Osteoblast (primary cell): ENCODE results near the gene SPI1. TPM values are rescaled to one million over a fixed set of nuclear protein-coding genes. Genes with fewer than 3 reads are reported as not detected.

Experiments
- DNase-seq: peaks from one replicate; pipeline ENCODE4 v3.0.0; 2011; ENCODE audit warnings: low spot score, mixed read lengths; ENCODE audit not compliant: insufficient read length; ENCODE audit errors: missing footprints
- H2AFZ ChIP-seq: 2 replicates; pipeline ENCODE4 v1.6.0; 2011; ENCODE audit warnings: mild to moderate bottlenecking, low read length
- H3K27ac ChIP-seq: 2 replicates; pipeline ENCODE4 v1.5.1; 2011; ENCODE audit warnings: mild to moderate bottlenecking, low read depth, low read length, moderate library complexity
- H3K27me3 ChIP-seq: 2 replicates; pipeline ENCODE4 v1.6.0; 2012; ENCODE audit warnings: mild to moderate bottlenecking, control low read depth, inconsistent platforms, low read length, moderate library complexity; ENCODE audit not compliant: insufficient read depth
- H3K36me3 ChIP-seq: 2 replicates; pipeline ENCODE4 v1.5.1; 2011; ENCODE audit warnings: mild to moderate bottlenecking, low read length, control low read depth, moderate library complexity; ENCODE audit not compliant: insufficient read depth
- H3K4me1 ChIP-seq: 2 replicates; pipeline ENCODE4 v1.5.1; 2011; ENCODE audit warnings: mild to moderate bottlenecking, low read length, control low read depth, moderate library complexity; ENCODE audit not compliant: insufficient read depth
- H3K4me2 ChIP-seq: 2 replicates; pipeline ENCODE4 v1.6.0; 2011; ENCODE audit warnings: mild to moderate bottlenecking, low read length; ENCODE audit not compliant: insufficient read depth
- H3K4me3 ChIP-seq: fragments of 200-600 bp; sonication (generic); 3 replicates; pipeline ENCODE4 v1.5.1; 2012; ENCODE audit warnings: mild to moderate bottlenecking, low read length, inconsistent platforms; ENCODE audit not compliant: insufficient read depth
- H3K79me2 ChIP-seq: 2 replicates; pipeline ENCODE4 v1.6.0; 2012; ENCODE audit warnings: mild to moderate bottlenecking, low read length, control low read depth, inconsistent platforms; ENCODE audit not compliant: insufficient read depth
- H3K9me3 ChIP-seq: 2 replicates; pipeline ENCODE4 v1.5.1; 2011; ENCODE audit warnings: low read depth, low read length, control low read depth
- H4K20me1 ChIP-seq: 2 replicates; pipeline ENCODE4 v1.6.0; 2012; ENCODE audit warnings: mild to moderate bottlenecking, low read length, control low read depth; ENCODE audit not compliant: insufficient read depth
- total RNA-seq: library from RNA; depleted of rRNA; stranded (reverse); fragments of >200 nt; gene quantifications from 2 replicates; pipeline ENCODE4 v1.2.3, GENCODE V29; 2012
- TF ChIP-seq, protein P1 (sequence below): IDR thresholded peaks from 2 replicates; pipeline ENCODE4 v1.5.1; 2011; ENCODE audit warnings: mild to moderate bottlenecking, low read depth, low read length, moderate library complexity; ENCODE audit errors: extremely low read depth

Gene SPI1
- total RNA-seq, 1 donor, result not detected

DNA sequence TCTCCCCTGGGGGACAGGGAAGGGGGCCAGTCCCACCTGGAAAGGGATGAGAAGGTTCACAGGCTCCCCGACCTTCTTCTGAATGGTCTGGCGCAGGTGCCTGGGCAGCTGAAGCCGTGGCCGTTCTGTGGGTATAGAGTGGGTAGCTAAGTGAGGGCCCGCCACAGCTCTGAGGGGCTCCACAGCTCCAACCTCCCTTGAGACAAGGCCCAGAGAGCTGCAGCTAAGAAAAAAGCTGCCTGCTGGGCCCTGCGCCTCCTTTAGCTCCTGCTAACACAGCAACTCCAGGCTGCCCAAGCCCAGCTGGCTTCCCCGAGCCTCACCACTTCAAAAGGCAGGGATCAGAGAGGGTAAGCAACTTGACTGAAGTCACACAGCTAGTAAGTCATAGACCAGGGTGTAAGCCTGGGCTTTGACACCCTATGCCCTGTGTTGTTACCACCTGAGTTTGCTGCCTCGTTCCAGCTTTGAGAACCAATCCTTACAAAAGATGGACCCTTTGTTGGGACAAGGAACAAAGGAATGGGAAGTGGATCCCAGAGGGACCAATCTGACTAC, 44.4 kb downstream of the SPI1 start:
- peak; percentile 44 for DNase-seq
- TF ChIP-seq, protein P1, sequence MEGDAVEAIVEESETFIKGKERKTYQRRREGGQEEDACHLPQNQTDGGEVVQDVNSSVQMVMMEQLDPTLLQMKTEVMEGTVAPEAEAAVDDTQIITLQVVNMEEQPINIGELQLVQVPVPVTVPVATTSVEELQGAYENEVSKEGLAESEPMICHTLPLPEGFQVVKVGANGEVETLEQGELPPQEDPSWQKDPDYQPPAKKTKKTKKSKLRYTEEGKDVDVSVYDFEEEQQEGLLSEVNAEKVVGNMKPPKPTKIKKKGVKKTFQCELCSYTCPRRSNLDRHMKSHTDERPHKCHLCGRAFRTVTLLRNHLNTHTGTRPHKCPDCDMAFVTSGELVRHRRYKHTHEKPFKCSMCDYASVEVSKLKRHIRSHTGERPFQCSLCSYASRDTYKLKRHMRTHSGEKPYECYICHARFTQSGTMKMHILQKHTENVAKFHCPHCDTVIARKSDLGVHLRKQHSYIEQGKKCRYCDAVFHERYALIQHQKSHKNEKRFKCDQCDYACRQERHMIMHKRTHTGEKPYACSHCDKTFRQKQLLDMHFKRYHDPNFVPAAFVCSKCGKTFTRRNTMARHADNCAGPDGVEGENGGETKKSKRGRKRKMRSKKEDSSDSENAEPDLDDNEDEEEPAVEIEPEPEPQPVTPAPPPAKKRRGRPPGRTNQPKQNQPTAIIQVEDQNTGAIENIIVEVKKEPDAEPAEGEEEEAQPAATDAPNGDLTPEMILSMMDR, result no peak
- Histone ChIP-seq H2AFZ (no peak overlapping the region), H3K4me2 (no peak overlapping the region), H3K79me2 (no peaks in the 10 kb centered on the region), H3K4me1 (no peaks in the 10 kb centered on the region), H3K27me3 (no peaks in the 10 kb centered on the region), H3K4me3 (no peak overlapping the region), H3K9me3 (no peaks in the 10 kb centered on the region), H3K36me3 (peaks cover 2% of the 10 kb centered on the region), H3K27ac (no peak overlapping the region), H4K20me1 (no peaks in the 10 kb centered on the region)

DNA sequence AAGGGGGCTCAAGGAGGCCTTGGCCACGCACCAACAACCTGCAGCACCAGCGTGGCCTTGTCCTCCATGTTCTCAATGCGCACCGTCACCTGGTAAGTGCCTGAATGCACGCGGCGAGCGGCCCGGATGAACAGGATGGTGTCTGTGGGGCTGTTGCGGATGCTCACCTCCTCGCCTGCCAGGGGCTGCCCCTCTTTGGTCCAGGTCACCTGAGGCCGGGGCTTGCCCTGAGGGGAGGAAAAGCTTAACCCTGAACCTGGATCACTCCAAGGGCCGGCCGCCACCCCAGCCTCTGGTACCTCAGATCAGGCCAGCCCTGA, 44.9 kb downstream of the SPI1 start:
- H3K9me3 ChIP-seq, result no peaks in the 10 kb centered on the region
- no peak overlapping the region for H2AFZ ChIP-seq
- no peak overlapping the region for H3K27ac ChIP-seq
- H3K79me2 ChIP-seq, result no peaks in the 10 kb centered on the region
- no peaks in the 10 kb centered on the region for H3K4me1 ChIP-seq
- TF ChIP-seq, protein P1, result no peak
- DNase-seq, result no peak
- H3K27me3 ChIP-seq, result no peaks in the 10 kb centered on the region
- peaks cover 7% of the 10 kb centered on the region for H3K36me3 ChIP-seq
- H4K20me1 ChIP-seq, result no peaks in the 10 kb centered on the region
- no peak overlapping the region for H3K4me3 ChIP-seq
- H3K4me2 ChIP-seq, result no peak overlapping the region

DNA sequence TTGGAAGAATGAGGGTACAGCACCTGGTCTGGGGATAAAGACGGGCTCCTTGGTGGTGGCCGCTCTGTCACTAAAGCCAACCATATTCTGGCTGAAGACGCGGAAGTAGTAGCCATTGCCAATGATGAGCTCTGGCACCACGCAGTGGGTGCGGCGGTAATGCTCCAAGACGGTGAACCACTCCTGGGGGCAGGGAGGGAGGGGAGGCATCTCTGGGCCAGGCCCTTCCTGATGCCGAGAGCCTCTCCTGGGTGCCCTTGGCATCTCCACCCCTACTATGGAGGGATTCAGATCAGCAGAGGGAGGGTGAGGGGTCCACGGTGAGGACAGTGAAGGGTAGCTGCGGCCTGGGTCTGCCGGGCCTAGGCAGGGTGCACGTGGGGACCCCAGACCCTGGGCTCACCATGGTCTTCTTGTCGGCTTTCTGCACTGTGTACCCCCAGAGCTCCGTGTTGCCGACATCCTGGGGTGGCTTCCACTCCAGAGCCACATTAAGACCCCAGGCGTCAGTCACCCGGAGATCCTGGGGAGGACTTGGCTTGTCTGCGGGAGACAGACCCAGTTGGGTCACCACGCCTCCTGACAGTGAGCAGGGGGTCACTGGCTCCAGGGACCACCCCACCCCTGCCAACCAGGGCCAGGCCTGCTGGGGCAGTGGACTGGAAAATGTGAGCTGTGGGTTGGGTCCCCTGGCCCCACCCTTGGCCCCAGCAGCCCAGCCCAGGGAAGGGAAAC, 45.4 kb downstream of the SPI1 start:
- Histone ChIP-seq H3K27ac (no peak overlapping the region), H3K27me3 (no peaks in the 10 kb centered on the region), H3K36me3 (peaks cover 13% of the 10 kb centered on the region), H3K4me1 (no peaks in the 10 kb centered on the region), H4K20me1 (no peaks in the 10 kb centered on the region), H3K4me3 (no peak overlapping the region), H3K4me2 (no peak overlapping the region), H2AFZ (no peak overlapping the region), H3K79me2 (no peaks in the 10 kb centered on the region), H3K9me3 (no peaks in the 10 kb centered on the region)
- DNase-seq, result peak; percentile 88
- TF ChIP-seq, protein P1, result no peak

DNA sequence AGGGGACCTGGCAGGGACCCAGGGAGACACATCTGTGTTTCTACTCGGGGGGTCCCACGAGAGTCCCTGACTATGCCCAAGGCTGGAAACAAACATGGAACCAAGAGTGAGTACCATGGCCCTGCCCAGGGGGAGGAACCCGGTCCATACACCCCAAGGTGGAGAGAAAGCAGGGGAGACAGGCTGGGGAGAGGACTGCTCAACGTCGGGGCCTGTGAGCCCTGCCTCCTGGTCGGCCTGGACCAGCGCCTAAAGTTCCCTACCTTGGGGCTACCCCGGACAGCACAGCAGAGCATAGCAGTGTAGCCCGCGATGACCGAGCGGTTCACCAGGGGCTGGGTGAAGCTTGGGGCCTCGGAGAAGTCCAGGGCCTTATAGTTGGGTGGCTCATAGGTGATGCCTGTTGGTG, 46.0 kb downstream of the SPI1 start:
- DNase-seq, result peak; percentile 84
- no peaks in the 10 kb centered on the region for H3K79me2 ChIP-seq
- H3K27ac ChIP-seq, result no peak overlapping the region
- H4K20me1 ChIP-seq, result no peaks in the 10 kb centered on the region
- H3K27me3 ChIP-seq, result no peaks in the 10 kb centered on the region
- peaks cover 15% of the 10 kb centered on the region for H3K36me3 ChIP-seq
- no peak overlapping the region for H3K4me2 ChIP-seq
- H2AFZ ChIP-seq, result no peak overlapping the region
- no peaks in the 10 kb centered on the region for H3K4me1 ChIP-seq
- H3K9me3 ChIP-seq, result no peaks in the 10 kb centered on the region
- TF ChIP-seq, protein P1, result no peak
- H3K4me3 ChIP-seq, result no peak overlapping the region
